H9 (cell line): ENCODE measurements around the gene NEURL1. TPM values are rescaled to one million over a fixed set of nuclear protein-coding genes. Genes with fewer than 3 reads are reported as not detected.

Experiments
- DNase-seq: peaks from one replicate; pipeline ENCODE4 v3.0.0-alpha.2; 2017
- H2AFZ ChIP-seq: one replicate; pipeline ENCODE4 v1.6.1; 2013; ENCODE audit warnings: mild to moderate bottlenecking, low read length, control low read depth, moderate library complexity
- H2AK5ac ChIP-seq: 2 replicates; pipeline ENCODE4 v1.6.1; 2013; ENCODE audit warnings: low read length, control low read depth, mixed read lengths; ENCODE audit not compliant: insufficient read length
- H2BK120ac ChIP-seq: one replicate; pipeline ENCODE4 v1.6.1; 2013; ENCODE audit warnings: low read depth, mild to moderate bottlenecking, low read length, control low read depth, inconsistent platforms; ENCODE audit not compliant: poor library complexity, severe bottlenecking
- H2BK12ac ChIP-seq: 2 replicates; pipeline ENCODE4 v1.6.1; 2013; ENCODE audit warnings: low read length, control low read depth, mixed read lengths, low read depth; ENCODE audit not compliant: insufficient read length
- H2BK15ac ChIP-seq: 2 replicates; pipeline ENCODE4 v1.6.1; 2013; ENCODE audit warnings: low read depth, low read length, control low read depth
- H2BK20ac ChIP-seq: one replicate; pipeline ENCODE4 v1.6.1; 2013; ENCODE audit warnings: low read depth, mild to moderate bottlenecking, low read length, control low read depth, inconsistent platforms; ENCODE audit not compliant: poor library complexity, severe bottlenecking
- H2BK5ac ChIP-seq: 2 replicates; pipeline ENCODE4 v1.6.1; 2013; ENCODE audit warnings: low read length, control low read depth, mixed read lengths; ENCODE audit not compliant: insufficient read length
- H3K14ac ChIP-seq: 2 replicates; pipeline ENCODE4 v1.6.1; 2013; ENCODE audit warnings: low read length, control low read depth; ENCODE audit not compliant: insufficient read depth
- H3K18ac ChIP-seq: 2 replicates; pipeline ENCODE4 v1.6.1; 2013; ENCODE audit warnings: low read depth, mild to moderate bottlenecking, mixed read lengths, low read length, control low read depth; ENCODE audit not compliant: insufficient read length
- H3K23ac ChIP-seq: 2 replicates; pipeline ENCODE4 v1.6.1; 2013; ENCODE audit warnings: low read length, control low read depth, mixed read lengths, low read depth; ENCODE audit not compliant: insufficient read length
- H3K23me2 ChIP-seq: 2 replicates; pipeline ENCODE4 v1.6.1; 2013; ENCODE audit warnings: low read depth, mild to moderate bottlenecking, mixed read lengths, low read length, control low read depth; ENCODE audit not compliant: insufficient read length, poor library complexity, severe bottlenecking
- H3K27ac ChIP-seq: 2 replicates; pipeline ENCODE4 v1.5.1; 2013; ENCODE audit warnings: low read length, control low read depth, mixed read lengths, low read depth; ENCODE audit not compliant: insufficient read length
- H3K27me3 ChIP-seq: 2 replicates; pipeline ENCODE4 v1.6.1; 2013; ENCODE audit warnings: low read length, control low read depth, inconsistent platforms; ENCODE audit not compliant: insufficient read depth
- H3K4ac ChIP-seq: 2 replicates; pipeline ENCODE4 v1.6.1; 2013; ENCODE audit warnings: low read depth, mild to moderate bottlenecking, control low read depth, inconsistent platforms, low read length, moderate library complexity
- H3K4me1 ChIP-seq: 2 replicates; pipeline ENCODE4 v1.6.1; 2013; ENCODE audit warnings: low read length, control low read depth, inconsistent platforms; ENCODE audit not compliant: insufficient read depth
- H3K4me2 ChIP-seq: 2 replicates; pipeline ENCODE4 v1.6.1; 2013; ENCODE audit warnings: low read length, control low read depth, mixed read lengths; ENCODE audit not compliant: insufficient read length, insufficient read depth
- H3K56ac ChIP-seq: 2 replicates; pipeline ENCODE4 v1.6.1; 2013; ENCODE audit warnings: low read depth, mild to moderate bottlenecking, mixed read lengths, low read length, control low read depth; ENCODE audit not compliant: insufficient read length
- H3K79me1 ChIP-seq: 2 replicates; pipeline ENCODE4 v1.6.1; 2013; ENCODE audit warnings: low read depth, mild to moderate bottlenecking, moderate library complexity, low read length, control low read depth, inconsistent platforms; ENCODE audit not compliant: insufficient read depth, poor library complexity, severe bottlenecking
- H3K79me2 ChIP-seq: 2 replicates; pipeline ENCODE4 v1.6.1; 2013; ENCODE audit warnings: low read length, control low read depth, inconsistent platforms; ENCODE audit not compliant: insufficient read depth
- H3K9ac ChIP-seq: 2 replicates; pipeline ENCODE4 v1.6.1; 2013; ENCODE audit warnings: low read length, control low read depth, mixed read lengths; ENCODE audit not compliant: insufficient read length; ENCODE audit errors: extremely low read depth
- H3K9me3 ChIP-seq: one replicate; pipeline ENCODE4 v1.6.1; 2013; ENCODE audit warnings: low read depth, low read length, inconsistent platforms; ENCODE audit not compliant: control insufficient read depth
- H3T11ph ChIP-seq: one replicate; pipeline ENCODE4 v1.6.1; 2013; ENCODE audit warnings: mild to moderate bottlenecking, low read length, control low read depth, inconsistent platforms
- H4K20me1 ChIP-seq: one replicate; pipeline ENCODE4 v1.6.1; 2013; ENCODE audit not compliant: control insufficient read depth, insufficient read length, insufficient read depth
- H4K5ac ChIP-seq: 2 replicates; pipeline ENCODE4 v1.6.1; 2013; ENCODE audit warnings: low read depth, mild to moderate bottlenecking, mixed read lengths, low read length, control low read depth; ENCODE audit not compliant: insufficient read length
- H4K8ac ChIP-seq: replicated peaks from 2 replicates; pipeline ENCODE4 v1.6.1; 2013; ENCODE audit warnings: low read length, control low read depth, mixed read lengths, low read depth; ENCODE audit not compliant: insufficient read length
- H4K91ac ChIP-seq: 2 replicates; pipeline ENCODE4 v1.6.1; 2013; ENCODE audit warnings: low read depth, mild to moderate bottlenecking, moderate library complexity, mixed read lengths, low read length, control low read depth; ENCODE audit not compliant: insufficient read length
- H3K27ac Mint-ChIP-seq, 3 experiments: 2 replicates in 2 of 3; 3 replicates in 1 of 3; pipeline ENCODE4 v1.8.0; 2020 to 2021; ENCODE audit warnings: mixed read lengths in 3 of 3, mild to moderate bottlenecking in 1 of 3, moderate library complexity in 1 of 3
- H3K27me3 Mint-ChIP-seq: 2 replicates; pipeline ENCODE4 v1.8.0; 2021; ENCODE audit warnings: low read depth, mild to moderate bottlenecking, moderate library complexity, mixed read lengths
- H3K36me3 Mint-ChIP-seq, 3 experiments: 2 replicates in 2 of 3; 3 replicates in 1 of 3; pipeline ENCODE4 v1.8.0; 2020 to 2021; ENCODE audit warnings: low read depth in 3 of 3, mixed read lengths in 3 of 3; ENCODE audit not compliant: insufficient read depth in 1 of 3
- H3K4me1 Mint-ChIP-seq, 2 experiments: 2 replicates each; pipeline ENCODE4 v1.8.0; 2020; ENCODE audit warnings: mixed read lengths in 2 of 2
- H3K4me3 Mint-ChIP-seq, 2 experiments: 2 replicates in 1 of 2; 3 replicates in 1 of 2; pipeline ENCODE4 v1.8.0; 2020 to 2021; ENCODE audit warnings: mild to moderate bottlenecking in 2 of 2, mixed read lengths in 2 of 2, moderate library complexity in 1 of 2
- H3K9me3 Mint-ChIP-seq, 2 experiments: 2 replicates in 1 of 2; 3 replicates in 1 of 2; pipeline ENCODE4 v1.8.0; 2020; ENCODE audit warnings: mild to moderate bottlenecking in 2 of 2, mixed read lengths in 2 of 2, moderate library complexity in 1 of 2
- WGBS: extraction: QIAGEN DNeasy Blood & Tissue Kit; methylation state at CpG from one replicate; pipeline ENCODE4 v1.1.7; 2013; ENCODE audit warnings: missing lambda C conversion rate, low lambda C conversion rate, mixed read lengths; ENCODE audit not compliant: insufficient read length; ENCODE audit errors: extremely low coverage; 5-methylcytosine and 5-hydroxymethylcytosine counted together
- total RNA-seq: library from RNA; stranded (reverse); gene quantifications from 2 replicates; pipeline ENCODE4 v1.2.1, GENCODE V29; 2021
- TF ChIP-seq, protein P1 (sequence below): fragments of 200-600 bp; sonication (generic); conservative IDR thresholded peaks from 3 replicates; pipeline ENCODE4 v1.8.0; 2021; ENCODE audit warnings: antibody characterized with exemption, mild to moderate bottlenecking

The NEURL1 gene
- total RNA-seq, 1 experiment from 2014 or later: 1.2 TPM

DNA sequence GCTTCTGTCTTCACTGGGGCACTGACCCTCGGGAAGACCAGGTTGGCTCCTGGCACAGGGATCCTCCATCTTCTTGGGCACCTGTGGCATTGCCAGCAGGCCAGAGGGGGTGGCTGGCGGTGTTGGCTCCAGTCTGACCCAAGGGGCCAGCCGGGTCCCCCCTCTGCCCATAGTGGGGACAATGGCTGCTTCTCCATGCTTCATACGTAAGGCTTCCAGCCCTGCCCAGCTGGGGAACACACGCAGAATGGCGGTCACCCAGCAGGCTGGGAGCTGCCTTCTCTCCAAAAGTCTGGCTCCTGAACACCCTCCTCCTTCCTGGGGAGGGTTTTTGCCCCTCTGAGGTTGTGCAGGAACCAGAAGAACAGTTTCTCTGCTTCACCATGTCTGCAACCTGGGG lies 106.8 kb downstream of the NEURL1 start:
- H4K5ac ChIP-seq: no peak overlapping the region
- no peak overlapping the region for H3K27ac Mint-ChIP-seq
- H3K14ac ChIP-seq: no peak overlapping the region
- no peak overlapping the region for H2BK15ac ChIP-seq
- no peak overlapping the region for H3K4me2 ChIP-seq
- no peak overlapping the region for H2BK20ac ChIP-seq
- H2AFZ ChIP-seq: no peak overlapping the region
- H4K20me1 ChIP-seq: no peaks in the 10 kb centered on the region
- no peaks in the 10 kb centered on the region for H3K9me3 Mint-ChIP-seq
- peaks cover 6 to 16% of the 10 kb centered on the region in 2 experiments for H3K4me1 Mint-ChIP-seq
- no peaks in the 10 kb centered on the region for H3K4me1 ChIP-seq
- peaks cover under 1% of the 10 kb centered on the region; the same call in 1 of the 2 replicates for H3K27me3 Mint-ChIP-seq
- no peaks in the 10 kb centered on the region for H3K9me3 ChIP-seq
- H3T11ph ChIP-seq: no peak overlapping the region
- H2BK12ac ChIP-seq: no peak overlapping the region
- H3K79me1 ChIP-seq: no peaks in the 10 kb centered on the region
- H3K23ac ChIP-seq: no peak overlapping the region
- no peak overlapping the region for H3K4ac ChIP-seq
- H3K18ac ChIP-seq: no peak overlapping the region
- H2AK5ac ChIP-seq: no peak overlapping the region
- WGBS: no CpG with 5 or more reads among the region's 6 CpGs
- no peak overlapping the region for H3K4me3 Mint-ChIP-seq
- H3K56ac ChIP-seq: no peak overlapping the region
- H4K91ac ChIP-seq: no peak overlapping the region
- no peak overlapping the region for H3K27ac ChIP-seq
- H3K36me3 Mint-ChIP-seq: peaks cover 0 to 9% (median 1%) of the 10 kb centered on the region in 3 experiments; a peak in 3 of 7 replicates
- no peak overlapping the region for H3K9ac ChIP-seq
- H3K23me2 ChIP-seq: no peaks in the 10 kb centered on the region
- no peak for DNase-seq
- no peak overlapping the region for H2BK120ac ChIP-seq
- H3K27me3 ChIP-seq: no peaks in the 10 kb centered on the region
- TF ChIP-seq, protein P1, sequence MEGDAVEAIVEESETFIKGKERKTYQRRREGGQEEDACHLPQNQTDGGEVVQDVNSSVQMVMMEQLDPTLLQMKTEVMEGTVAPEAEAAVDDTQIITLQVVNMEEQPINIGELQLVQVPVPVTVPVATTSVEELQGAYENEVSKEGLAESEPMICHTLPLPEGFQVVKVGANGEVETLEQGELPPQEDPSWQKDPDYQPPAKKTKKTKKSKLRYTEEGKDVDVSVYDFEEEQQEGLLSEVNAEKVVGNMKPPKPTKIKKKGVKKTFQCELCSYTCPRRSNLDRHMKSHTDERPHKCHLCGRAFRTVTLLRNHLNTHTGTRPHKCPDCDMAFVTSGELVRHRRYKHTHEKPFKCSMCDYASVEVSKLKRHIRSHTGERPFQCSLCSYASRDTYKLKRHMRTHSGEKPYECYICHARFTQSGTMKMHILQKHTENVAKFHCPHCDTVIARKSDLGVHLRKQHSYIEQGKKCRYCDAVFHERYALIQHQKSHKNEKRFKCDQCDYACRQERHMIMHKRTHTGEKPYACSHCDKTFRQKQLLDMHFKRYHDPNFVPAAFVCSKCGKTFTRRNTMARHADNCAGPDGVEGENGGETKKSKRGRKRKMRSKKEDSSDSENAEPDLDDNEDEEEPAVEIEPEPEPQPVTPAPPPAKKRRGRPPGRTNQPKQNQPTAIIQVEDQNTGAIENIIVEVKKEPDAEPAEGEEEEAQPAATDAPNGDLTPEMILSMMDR: no peak
- no peak overlapping the region for H2BK5ac ChIP-seq
- H3K79me2 ChIP-seq: no peaks in the 10 kb centered on the region
- H4K8ac ChIP-seq: no peak overlapping the region
